Measurements from ENCODE around the gene AK1. TPM values are rescaled to one million over a fixed set of nuclear protein-coding genes. Genes with fewer than 3 reads are reported as not detected.
A peak's percentile ranks its signal among the peaks of the same experiment; 100 is the strongest.

AK1 gene
- total and polyA plus RNA-seq, 2 of the 13 experiments (the other 11 are each of a cell fraction or from before 2014, with no cell fraction given), result 19.1 to 32.8 TPM

DNA sequence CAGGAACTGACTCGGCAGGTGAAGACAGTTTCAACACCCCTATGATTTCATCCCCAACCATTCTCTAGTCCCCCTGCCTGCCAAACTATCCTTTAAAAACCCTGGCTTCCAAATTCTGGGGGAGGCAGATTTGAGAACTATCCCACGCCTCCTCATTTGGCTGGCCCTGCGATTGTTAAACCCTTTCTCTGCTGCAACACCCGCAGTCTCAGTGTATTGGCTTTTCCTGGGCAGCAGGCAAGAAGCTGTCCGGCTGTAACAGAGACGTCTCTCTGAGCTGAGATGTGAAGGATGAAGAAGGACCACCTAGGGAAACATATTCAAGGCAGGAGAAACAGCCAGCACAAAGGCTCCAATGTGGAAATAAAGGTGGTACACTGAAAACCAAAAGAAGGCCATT is 15.4 kb upstream of the AK1 start:
- TF ChIP-seq ZNF841 (CRISPR knock-in tag; IDR thresholded peaks at IDR 0.05; ENCODE audit: borderline replicate concordance), result no peak
- TF ChIP-seq POLR2G (IDR thresholded peaks at IDR 0.05; ENCODE audit: low read depth, low read length), result 0 out of 2 replicates have a peak, but pooled peaks have one; percentile 5
- peak; percentile 28; the same call in 1 of the 2 replicates for TF ChIP-seq KDM5A (IDR thresholded peaks at IDR 0.05; ENCODE audit: borderline replicate concordance, low read length)
- no peak for TF ChIP-seq ZMYM3 (CRISPR knock-in tag; IDR thresholded peaks at IDR 0.05)
- Histone ChIP-seq H3K36me3 (replicated peaks in 1 of 2; ENCODE audit: control insufficient read depth in 1 of 2, insufficient read depth in 2 of 2, low read length in 2 of 2) (peaks cover 30 to 61% of the 10 kb centered on the region in 2 experiments), H3K9me3 (ENCODE audit: low read length) (peaks cover 17% of the 10 kb centered on the region), H3K9ac (ENCODE audit: insufficient read depth, low read depth, low read length) (no peak overlapping the region), H2AFZ (ENCODE audit: low read length) (no peak overlapping the region), H4K20me1 (ENCODE audit: insufficient read depth, low read length) (no peaks in the 10 kb centered on the region), H3K4me1 (ENCODE audit: insufficient read depth, low read length) (peaks cover 21% of the 10 kb centered on the region), H3K27me3 (ENCODE audit: control insufficient read depth in 1 of 2, insufficient read depth in 2 of 2, low read length in 2 of 2) (no peaks in the 10 kb centered on the region), H3K79me2 (ENCODE audit: insufficient read depth, low read length) (peaks cover 15% of the 10 kb centered on the region), H3K4me2 (ENCODE audit: low read depth, low read length) (no peak overlapping the region), H3K27ac (ENCODE audit: extremely low read length, insufficient read depth, low read length) (no peak overlapping the region), H3K4me3 (replicated peaks in 1 of 3; ENCODE audit: insufficient read depth in 1 of 3, low read depth in 2 of 3, low read length in 3 of 3) (no peak overlapping the region)
- intact Hi-C loops (cut with micrococcal nuclease; ENCODE audit: unreplicated experiment) (no loop called here), in situ Hi-C loops (cut with HindIII; ENCODE audit: extremely low pct_ligation_motif_present, low pct_unique_long_range_greater_than_20kb) (no loop called here)
- CTCF ChIA-PET (ENCODE audit: low intra/inter-chr PET ratio, low total read pairs), result no interaction called here
- POLR2A ChIA-PET, result interaction anchor here (0.7 to 1.0 kb wide), 3 partner anchors 10 to 27 kb away, joined by 3 read pairs; no protein-coding TSS in a partner anchor
- WGBS (ENCODE audit: low lambda C conversion rate), result 95% methylated on average over 6 of the region's 6 CpGs
- FAIRE-seq (no peak), DNase-seq (ENCODE audit: low spot score) (no peak), ATAC-seq (no peak)
- no TSS peak for BruUV-seq (replicated peaks)

- no peak overlapping the region for H3K4me3 ChIP-seq (replicated peaks in 1 of 3; ENCODE audit: insufficient read depth in 1 of 3, low read depth in 2 of 3, low read length in 3 of 3)
- 93% methylated on average over 2 of the region's 3 CpGs for WGBS (ENCODE audit: low lambda C conversion rate)
- no peaks in the 10 kb centered on the region for H4K20me1 ChIP-seq (ENCODE audit: insufficient read depth, low read length)
- no peak overlapping the region for H3K27ac ChIP-seq (ENCODE audit: extremely low read length, insufficient read depth, low read length)
- ATAC-seq (no peak), DNase-seq (ENCODE audit: low spot score) (no peak), FAIRE-seq (no peak)
- peaks cover 2% of the 10 kb centered on the region for H3K79me2 ChIP-seq (ENCODE audit: insufficient read depth, low read length)
- no peaks in the 10 kb centered on the region for H3K27me3 ChIP-seq (ENCODE audit: control insufficient read depth in 1 of 2, insufficient read depth in 2 of 2, low read length in 2 of 2)
- H3K4me1 ChIP-seq (ENCODE audit: insufficient read depth, low read length), result no peaks in the 10 kb centered on the region
- H3K9me3 ChIP-seq (ENCODE audit: low read length), result peaks cover 17% of the 10 kb centered on the region
- peaks cover 35 to 63% of the 10 kb centered on the region in 2 experiments for H3K36me3 ChIP-seq (replicated peaks in 1 of 2; ENCODE audit: control insufficient read depth in 1 of 2, insufficient read depth in 2 of 2, low read length in 2 of 2)
- in situ Hi-C loops (cut with HindIII; ENCODE audit: extremely low pct_ligation_motif_present, low pct_unique_long_range_greater_than_20kb) (no loop called here), intact Hi-C loops (cut with micrococcal nuclease; ENCODE audit: unreplicated experiment) (no loop called here)
- no peak overlapping the region for H3K9ac ChIP-seq (ENCODE audit: insufficient read depth, low read depth, low read length)
- no TSS peak for BruUV-seq (replicated peaks)
- CTCF ChIA-PET (ENCODE audit: low intra/inter-chr PET ratio, low total read pairs), result no interaction called here
- no peak overlapping the region for H3K4me2 ChIP-seq (ENCODE audit: low read depth, low read length)
- POLR2A ChIA-PET, result interaction anchor here (0.9 kb wide), 1 partner anchor 9 kb away, joined by 3 read pairs; no protein-coding TSS in a partner anchor
- H2AFZ ChIP-seq (ENCODE audit: low read length), result no peak overlapping the region
- TF ChIP-seq NPAS2 (CRISPR knock-in tag; IDR thresholded peaks at IDR 0.05; ENCODE audit: borderline replicate concordance), result no peak
- no peak for TF ChIP-seq MEF2D (CRISPR knock-in tag; IDR thresholded peaks at IDR 0.05)
- no peak for TF ChIP-seq ZNF772 (CRISPR knock-in tag; IDR thresholded peaks at IDR 0.05)
- no peak for TF ChIP-seq GMEB1 (CRISPR knock-in tag; IDR thresholded peaks at IDR 0.05; ENCODE audit: borderline replicate concordance)
These were observed 12.6 kb upstream of the AK1 start for GRCh38 chr9:127890053-127890452.

Data from HepG2 (cell line).